GOT3 (cell line): ENCODE results near the gene PCDHGC5.

Source experiments
- DNase-seq: peaks from one replicate; lab custom pipeline; 2025; ENCODE audit warnings: mixed read lengths; lab: John Stamatoyannopoulos, UW

Gene PCDHGC5

GRCh38 chr5:141488591-141489561 lies at the start of gene PCDHGC5:
Gene PCDHGC5 (plus strand): TSS chr5:141489081. CDS start chr5:141489241, 160 bp downstream.
- no peak for DNase-seq

- DNase-seq: no peak
Observed at GRCh38 chr5:141439411-141440141, 49.3 kb upstream of the PCDHGC5 start.

GRCh38 chr5:141440341-141440740 lies 48.5 kb upstream of the PCDHGC5 start:
- no peak for DNase-seq

- no peak for DNase-seq
Observed at GRCh38 chr5:141441571-141442170, 47.2 kb upstream of the PCDHGC5 start.

- no peak for DNase-seq
Observed at GRCh38 chr5:141465351-141465750, 23.5 kb upstream of the PCDHGC5 start.

GRCh38 chr5:141475625-141476131 lies 13.2 kb upstream of the PCDHGC5 start, which contains the start of gene PCDHGC3:
Gene PCDHGC3 (plus strand): TSS chr5:141475966. CDS start chr5:141476117, 151 bp downstream.
- DNase-seq: peak; percentile 92

GRCh38 chr5:141476132-141476911 lies 12.6 kb upstream of the PCDHGC5 start:
- no peak for DNase-seq

GRCh38 chr5:141477044-141477575 lies 11.8 kb upstream of the PCDHGC5 start:
- DNase-seq: no peak

GRCh38 chr5:141477815-141478214 lies 11.1 kb upstream of the PCDHGC5 start:
- no peak for DNase-seq

GRCh38 chr5:141478321-141478945 lies 10.4 kb upstream of the PCDHGC5 start:
- DNase-seq: no peak

- no peak for DNase-seq
Observed at GRCh38 chr5:141479776-141480175, 9.1 kb upstream of the PCDHGC5 start.

- no peak for DNase-seq
Observed at GRCh38 chr5:141483902-141484301, 5.0 kb upstream of the PCDHGC5 start.

GRCh38 chr5:141484310-141484640 lies 4.6 kb upstream of the PCDHGC5 start:
- DNase-seq: no peak

- DNase-seq: no peak
Observed at GRCh38 chr5:141484641-141485311, 4.1 kb upstream of the PCDHGC5 start, which contains the start of gene PCDHGC4. Gene PCDHGC4 (plus strand): TSS chr5:141485030. CDS start chr5:141485174, 144 bp downstream.

GRCh38 chr5:141485321-141486055 lies 3.4 kb upstream of the PCDHGC5 start:
- DNase-seq: no peak

- no peak for DNase-seq
Observed at GRCh38 chr5:141486091-141486490, 2.8 kb upstream of the PCDHGC5 start.

- DNase-seq: no peak
Observed at GRCh38 chr5:141487131-141487530, 1.8 kb upstream of the PCDHGC5 start.

GRCh38 chr5:141489841-141490240 lies 960 bp downstream of the PCDHGC5 start:
- DNase-seq: no peak

GRCh38 chr5:141490271-141490670 lies 1.4 kb downstream of the PCDHGC5 start:
- DNase-seq: no peak
